HL-60 (cell line): Measurements from ENCODE around the gene ENPP6.

Experiments used
- DNase-seq, 2 experiments: peaks; one replicate each; pipeline ENCODE4 v3.0.0-alpha.2; 2010 to 2020; ENCODE audit warnings: low read depth in 1 of 2, low spot score in 1 of 2
- H3K27ac ChIP-seq: fragments of 250-450 bp; sonication (Bioruptor Pico); replicated peaks from 2 replicates; pipeline ENCODE4 v1.5.1; 2020; ENCODE audit warnings: mild to moderate bottlenecking, moderate library complexity
- H3K27me3 ChIP-seq: fragments of 250-450 bp; sonication (Bioruptor Pico); 2 replicates; pipeline ENCODE4 v1.5.1; 2021; ENCODE audit warnings: mild to moderate bottlenecking, moderate library complexity; ENCODE audit not compliant: insufficient read depth, poor library complexity, severe bottlenecking
- H3K4me3 ChIP-seq: replicated peaks from 2 replicates; pipeline ENCODE4 v1.5.1; 2011; ENCODE audit warnings: mild to moderate bottlenecking, control low read depth, low read length; ENCODE audit not compliant: insufficient read depth
- CTCF ChIP-seq: IDR thresholded peaks from one replicate; pipeline ENCODE4 v1.5.1; 2011; ENCODE audit warnings: low read length, control low read depth, inconsistent platforms; ENCODE audit not compliant: insufficient read depth
- GABPA ChIP-seq: IDR thresholded peaks from 2 replicates; pipeline ENCODE4 v1.6.1; 2012; ENCODE audit warnings: low read depth
- POLR2AphosphoS5 ChIP-seq: IDR thresholded peaks from 2 replicates; pipeline ENCODE4 v1.6.1; 2012; ENCODE audit warnings: low read depth
- REST ChIP-seq: IDR thresholded peaks from 2 replicates; pipeline ENCODE4 v1.6.1; 2012; ENCODE audit warnings: low read depth; ENCODE audit not compliant: insufficient replicate concordance
- SPI1 ChIP-seq: IDR thresholded peaks from 2 replicates; pipeline ENCODE4 v1.6.1; 2012; ENCODE audit warnings: low read depth, mild to moderate bottlenecking, borderline replicate concordance

ENPP6 gene

GRCh38 chr4:184080674-184081073, 137.0 kb downstream of the ENPP6 start:
- TF ChIP-seq SPI1, result no peak

GRCh38 chr4:184074677-184075388, 142.8 kb downstream of the ENPP6 start:
- no peak overlapping the region for H3K27ac ChIP-seq
- no peaks in the 10 kb centered on the region for H3K27me3 ChIP-seq
- DNase-seq, result no peak
- TF ChIP-seq CTCF, result no peak
- no peak for TF ChIP-seq GABPA
- TF ChIP-seq SPI1, result no peak
- no peak overlapping the region for H3K4me3 ChIP-seq

More at GRCh38 chr4:184080674-184081073, 137.0 kb downstream of the ENPP6 start:
- H3K27me3 ChIP-seq, result no peaks in the 10 kb centered on the region
- DNase-seq, result no peak
- H3K4me3 ChIP-seq, result no peak overlapping the region
- H3K27ac ChIP-seq, result no peak overlapping the region

GRCh38 chr4:184067931-184068554, 149.6 kb downstream of the ENPP6 start:
- no peak overlapping the region for H3K4me3 ChIP-seq
- H3K27ac ChIP-seq, result no peak overlapping the region
- no peak for DNase-seq
- no peaks in the 10 kb centered on the region for H3K27me3 ChIP-seq
- TF ChIP-seq POLR2AphosphoS5 (no peak), CTCF (no peak), REST (no peak), GABPA (no peak), SPI1 (no peak)

GRCh38 chr4:184066584-184067300, 150.9 kb downstream of the ENPP6 start:
- Histone ChIP-seq H3K4me3 (no peak overlapping the region), H3K27me3 (no peaks in the 10 kb centered on the region), H3K27ac (no peak overlapping the region)
- TF ChIP-seq POLR2AphosphoS5 (no peak), REST (no peak), SPI1 (no peak)
- DNase-seq, result no peak
